SK-N-SH (cell line): ENCODE data around the gene MED7.

Source experiments
- CHD2 ChIP-seq: fragments of 150-350 bp; IDR thresholded peaks from 2 replicates; pipeline ENCODE4 v1.6.1; 2018; ENCODE audit warnings: low read length; ENCODE audit not compliant: partially characterized antibody
- NRF1 ChIP-seq: IDR thresholded peaks from 2 replicates; pipeline ENCODE4 v1.6.1; 2012; ENCODE audit warnings: low read depth, mild to moderate bottlenecking, low read length
- RAD21 ChIP-seq: IDR thresholded peaks from 2 replicates; pipeline ENCODE4 v1.6.1; 2012; ENCODE audit warnings: mild to moderate bottlenecking, low read length
- RXRA ChIP-seq: IDR thresholded peaks from 2 replicates; pipeline ENCODE4 v1.4.0; 2012; ENCODE audit warnings: low read depth, mild to moderate bottlenecking, borderline replicate concordance
- TAF1 ChIP-seq: IDR thresholded peaks from 2 replicates; pipeline ENCODE4 v1.6.1; 2012; ENCODE audit warnings: low read depth, mild to moderate bottlenecking, low read length, moderate library complexity, borderline replicate concordance
- TF ChIP-seq, protein P1 (sequence below): fragments of 200-600 bp; sonication (generic); IDR thresholded peaks from 2 replicates; pipeline ENCODE4 v1.6.1; 2017; ENCODE audit warnings: antibody characterized with exemption, mild to moderate bottlenecking, moderate library complexity
- TF ChIP-seq, protein P2 (sequence below): IDR thresholded peaks from 2 replicates; pipeline ENCODE4 v1.6.1; 2012; ENCODE audit warnings: mild to moderate bottlenecking, low read depth, low read length, moderate library complexity

DNA sequence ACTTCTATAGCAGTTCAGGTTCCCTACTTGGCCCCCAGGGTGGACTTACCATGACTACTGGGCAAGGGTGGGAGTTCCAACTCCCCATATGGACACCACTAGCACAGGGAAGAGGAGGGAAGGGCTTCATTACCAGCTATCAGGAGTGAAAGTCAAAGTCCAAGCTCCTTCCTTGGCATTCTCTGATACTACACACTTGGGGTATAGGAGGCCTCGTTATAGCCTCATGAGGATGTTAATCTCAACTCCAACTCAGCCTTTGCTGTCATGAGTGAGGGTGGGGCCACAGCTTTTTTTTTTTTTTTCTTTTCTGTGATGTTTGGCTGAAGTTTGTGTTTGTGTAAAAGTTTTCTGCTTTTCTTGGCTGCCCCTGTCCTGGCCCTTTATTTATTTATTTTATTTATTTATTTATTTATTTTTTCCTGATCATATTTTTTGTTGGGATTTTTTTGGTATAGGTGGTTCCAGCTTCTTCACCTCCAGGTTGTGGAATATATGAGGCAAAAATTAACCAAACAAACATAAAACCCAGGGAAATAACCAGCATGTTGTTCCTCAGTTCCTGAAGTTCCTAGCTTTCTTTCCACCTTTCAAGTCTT is 14.7 kb upstream of the MED7 start:
- TF ChIP-seq, protein P1, sequence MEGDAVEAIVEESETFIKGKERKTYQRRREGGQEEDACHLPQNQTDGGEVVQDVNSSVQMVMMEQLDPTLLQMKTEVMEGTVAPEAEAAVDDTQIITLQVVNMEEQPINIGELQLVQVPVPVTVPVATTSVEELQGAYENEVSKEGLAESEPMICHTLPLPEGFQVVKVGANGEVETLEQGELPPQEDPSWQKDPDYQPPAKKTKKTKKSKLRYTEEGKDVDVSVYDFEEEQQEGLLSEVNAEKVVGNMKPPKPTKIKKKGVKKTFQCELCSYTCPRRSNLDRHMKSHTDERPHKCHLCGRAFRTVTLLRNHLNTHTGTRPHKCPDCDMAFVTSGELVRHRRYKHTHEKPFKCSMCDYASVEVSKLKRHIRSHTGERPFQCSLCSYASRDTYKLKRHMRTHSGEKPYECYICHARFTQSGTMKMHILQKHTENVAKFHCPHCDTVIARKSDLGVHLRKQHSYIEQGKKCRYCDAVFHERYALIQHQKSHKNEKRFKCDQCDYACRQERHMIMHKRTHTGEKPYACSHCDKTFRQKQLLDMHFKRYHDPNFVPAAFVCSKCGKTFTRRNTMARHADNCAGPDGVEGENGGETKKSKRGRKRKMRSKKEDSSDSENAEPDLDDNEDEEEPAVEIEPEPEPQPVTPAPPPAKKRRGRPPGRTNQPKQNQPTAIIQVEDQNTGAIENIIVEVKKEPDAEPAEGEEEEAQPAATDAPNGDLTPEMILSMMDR, result no peak
- TF ChIP-seq, protein P2, sequence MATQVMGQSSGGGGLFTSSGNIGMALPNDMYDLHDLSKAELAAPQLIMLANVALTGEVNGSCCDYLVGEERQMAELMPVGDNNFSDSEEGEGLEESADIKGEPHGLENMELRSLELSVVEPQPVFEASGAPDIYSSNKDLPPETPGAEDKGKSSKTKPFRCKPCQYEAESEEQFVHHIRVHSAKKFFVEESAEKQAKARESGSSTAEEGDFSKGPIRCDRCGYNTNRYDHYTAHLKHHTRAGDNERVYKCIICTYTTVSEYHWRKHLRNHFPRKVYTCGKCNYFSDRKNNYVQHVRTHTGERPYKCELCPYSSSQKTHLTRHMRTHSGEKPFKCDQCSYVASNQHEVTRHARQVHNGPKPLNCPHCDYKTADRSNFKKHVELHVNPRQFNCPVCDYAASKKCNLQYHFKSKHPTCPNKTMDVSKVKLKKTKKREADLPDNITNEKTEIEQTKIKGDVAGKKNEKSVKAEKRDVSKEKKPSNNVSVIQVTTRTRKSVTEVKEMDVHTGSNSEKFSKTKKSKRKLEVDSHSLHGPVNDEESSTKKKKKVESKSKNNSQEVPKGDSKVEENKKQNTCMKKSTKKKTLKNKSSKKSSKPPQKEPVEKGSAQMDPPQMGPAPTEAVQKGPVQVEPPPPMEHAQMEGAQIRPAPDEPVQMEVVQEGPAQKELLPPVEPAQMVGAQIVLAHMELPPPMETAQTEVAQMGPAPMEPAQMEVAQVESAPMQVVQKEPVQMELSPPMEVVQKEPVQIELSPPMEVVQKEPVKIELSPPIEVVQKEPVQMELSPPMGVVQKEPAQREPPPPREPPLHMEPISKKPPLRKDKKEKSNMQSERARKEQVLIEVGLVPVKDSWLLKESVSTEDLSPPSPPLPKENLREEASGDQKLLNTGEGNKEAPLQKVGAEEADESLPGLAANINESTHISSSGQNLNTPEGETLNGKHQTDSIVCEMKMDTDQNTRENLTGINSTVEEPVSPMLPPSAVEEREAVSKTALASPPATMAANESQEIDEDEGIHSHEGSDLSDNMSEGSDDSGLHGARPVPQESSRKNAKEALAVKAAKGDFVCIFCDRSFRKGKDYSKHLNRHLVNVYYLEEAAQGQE, result no peak
- TF ChIP-seq CHD2 (no peak), TAF1 (no peak), RAD21 (no peak), RXRA (no peak), NRF1 (no peak)
